Parathyroid adenoma (tissue), 2 donors: ENCODE results near the gene USP12.
"Not testable (repeated sequence)": the region's sequence is repeated elsewhere in the genome, so short reads cannot be mapped to it uniquely, and the experiment has no call there.

Experiments used
- H2AFZ ChIP-seq: fragments of 300-600 bp; sonication (generic); one replicate; pipeline ENCODE4 v1.7.0; 2017; ENCODE audit warnings: antibody characterized with exemption, mild to moderate bottlenecking
- H3K27ac ChIP-seq: fragments of 300-600 bp; sonication (generic); one replicate; pipeline ENCODE4 v1.7.0; 2017
- H3K27me3 ChIP-seq: fragments of 300-600 bp; sonication (generic); one replicate; pipeline ENCODE4 v1.7.0; 2017; ENCODE audit warnings: low read length; ENCODE audit not compliant: control insufficient read depth, insufficient read depth
- H3K36me3 ChIP-seq: fragments of 300-600 bp; sonication (generic); one replicate; pipeline ENCODE4 v1.7.0; 2017; ENCODE audit warnings: low read length; ENCODE audit not compliant: control insufficient read depth, insufficient read depth
- H3K4me1 ChIP-seq: fragments of 300-600 bp; sonication (generic); one replicate; pipeline ENCODE4 v1.7.0; 2017; ENCODE audit warnings: control low read depth
- H3K4me2 ChIP-seq: fragments of 300-600 bp; sonication (generic); one replicate; pipeline ENCODE4 v1.7.0; 2017; ENCODE audit warnings: low read length
- H3K4me3 ChIP-seq: fragments of 300-600 bp; sonication (generic); one replicate; pipeline ENCODE4 v1.7.0; 2017; ENCODE audit warnings: low read depth, low read length
- H3K79me2 ChIP-seq: fragments of 300-600 bp; sonication (generic); one replicate; pipeline ENCODE4 v1.7.0; 2017; ENCODE audit warnings: control low read depth
- H3K9ac ChIP-seq: fragments of 300-600 bp; sonication (generic); one replicate; pipeline ENCODE4 v1.7.0; 2017; ENCODE audit warnings: mild to moderate bottlenecking
- H3K9me3 ChIP-seq: fragments of 300-600 bp; sonication (generic); one replicate; pipeline ENCODE4 v1.7.0; 2017; ENCODE audit warnings: low read length; ENCODE audit not compliant: control insufficient read depth
- TF ChIP-seq, protein P1 (sequence below): fragments of 300-600 bp; sonication (generic); IDR thresholded peaks from one replicate; pipeline ENCODE4 v1.7.0; 2017; ENCODE audit warnings: antibody characterized with exemption, mild to moderate bottlenecking
- donor health status: primary hyperparathyroidism.

Gene USP12

DNA sequence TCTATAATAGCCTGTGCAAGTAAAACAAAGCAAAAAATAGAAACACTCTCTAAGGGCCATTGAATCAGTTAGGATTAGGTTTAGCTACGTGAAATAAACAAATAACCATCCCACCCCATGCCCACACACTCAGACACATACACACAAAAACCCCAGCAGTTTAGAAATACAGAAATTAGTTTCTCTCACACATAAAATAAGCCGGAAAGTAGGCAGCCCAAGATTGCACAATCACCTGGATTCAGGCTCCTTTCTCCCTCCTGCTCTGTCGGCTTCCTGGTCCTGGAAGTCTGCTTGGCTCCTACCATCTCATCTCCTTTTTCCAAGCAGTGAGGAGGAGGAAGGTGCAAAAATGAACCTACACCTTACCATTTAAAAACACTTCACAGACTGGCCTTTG is 22.6 kb upstream of the USP12 start:
- TF ChIP-seq, protein P1, sequence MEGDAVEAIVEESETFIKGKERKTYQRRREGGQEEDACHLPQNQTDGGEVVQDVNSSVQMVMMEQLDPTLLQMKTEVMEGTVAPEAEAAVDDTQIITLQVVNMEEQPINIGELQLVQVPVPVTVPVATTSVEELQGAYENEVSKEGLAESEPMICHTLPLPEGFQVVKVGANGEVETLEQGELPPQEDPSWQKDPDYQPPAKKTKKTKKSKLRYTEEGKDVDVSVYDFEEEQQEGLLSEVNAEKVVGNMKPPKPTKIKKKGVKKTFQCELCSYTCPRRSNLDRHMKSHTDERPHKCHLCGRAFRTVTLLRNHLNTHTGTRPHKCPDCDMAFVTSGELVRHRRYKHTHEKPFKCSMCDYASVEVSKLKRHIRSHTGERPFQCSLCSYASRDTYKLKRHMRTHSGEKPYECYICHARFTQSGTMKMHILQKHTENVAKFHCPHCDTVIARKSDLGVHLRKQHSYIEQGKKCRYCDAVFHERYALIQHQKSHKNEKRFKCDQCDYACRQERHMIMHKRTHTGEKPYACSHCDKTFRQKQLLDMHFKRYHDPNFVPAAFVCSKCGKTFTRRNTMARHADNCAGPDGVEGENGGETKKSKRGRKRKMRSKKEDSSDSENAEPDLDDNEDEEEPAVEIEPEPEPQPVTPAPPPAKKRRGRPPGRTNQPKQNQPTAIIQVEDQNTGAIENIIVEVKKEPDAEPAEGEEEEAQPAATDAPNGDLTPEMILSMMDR, result no peak
- Histone ChIP-seq H3K4me1 (no peaks in the 10 kb centered on the region), H3K4me2 (no peak overlapping the region), H3K79me2 (no peaks in the 10 kb centered on the region), H2AFZ (no peak overlapping the region), H3K27me3 (no peaks in the 10 kb centered on the region), H3K9me3 (no peaks in the 10 kb centered on the region), H3K27ac (no peak overlapping the region), H3K36me3 (no peaks in the 10 kb centered on the region), H3K4me3 (no peak overlapping the region), H3K9ac (no peak overlapping the region)

DNA sequence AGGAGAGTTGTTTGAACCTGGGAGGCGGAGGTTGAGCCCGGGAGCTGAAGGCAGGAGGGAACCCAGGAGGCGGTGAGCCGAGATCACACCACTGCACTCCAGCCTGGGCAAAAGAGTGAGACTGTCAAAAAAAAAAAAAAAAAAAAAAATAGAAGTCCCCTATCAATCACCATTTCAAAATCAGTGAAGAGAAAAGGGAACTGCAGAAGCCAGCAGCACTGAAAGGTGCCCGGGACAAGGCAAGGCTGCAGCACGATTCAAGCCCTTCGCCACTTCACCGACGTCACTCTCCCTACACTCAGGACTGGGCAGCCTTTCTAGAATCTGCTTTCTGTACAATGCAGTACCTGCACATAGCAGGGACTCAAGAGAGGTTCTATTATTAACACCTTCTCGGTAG is 21.9 kb upstream of the USP12 start:
- no peaks in the 10 kb centered on the region for H3K79me2 ChIP-seq
- TF ChIP-seq, protein P1, result no peak
- H3K9ac ChIP-seq, result no peak overlapping the region
- H3K4me1 ChIP-seq, result no peaks in the 10 kb centered on the region
- no peak overlapping the region for H3K27ac ChIP-seq
- H3K4me2 ChIP-seq, result no peak overlapping the region
- H3K36me3 ChIP-seq, result no peaks in the 10 kb centered on the region
- H2AFZ ChIP-seq, result no peak overlapping the region
- no peaks in the 10 kb centered on the region for H3K9me3 ChIP-seq
- H3K27me3 ChIP-seq, result no peaks in the 10 kb centered on the region
- H3K4me3 ChIP-seq, result no peak overlapping the region

DNA sequence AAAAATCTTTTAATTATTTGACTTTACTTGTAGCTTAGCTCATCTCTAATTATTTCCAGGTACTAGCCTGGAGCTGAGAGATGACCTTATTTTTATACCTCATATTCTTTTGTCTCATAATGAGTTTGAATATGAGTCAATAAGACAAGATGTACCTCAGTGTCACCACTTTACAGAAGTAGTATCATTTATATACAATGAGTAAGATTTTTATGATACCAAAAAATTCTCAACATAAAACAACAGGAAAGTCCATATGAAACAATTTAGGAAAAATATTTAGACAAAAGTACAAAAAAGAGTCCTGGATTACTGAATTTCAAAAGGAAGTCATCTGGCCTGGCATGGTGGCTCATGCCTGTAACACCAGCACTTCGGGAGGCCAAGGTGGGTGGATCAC is 21.4 kb upstream of the USP12 start:
- H3K4me3 ChIP-seq, result no peak overlapping the region
- H3K4me2 ChIP-seq, result no peak overlapping the region
- H3K27me3 ChIP-seq, result no peaks in the 10 kb centered on the region
- no peak overlapping the region for H3K9ac ChIP-seq
- H3K79me2 ChIP-seq, result no peaks in the 10 kb centered on the region
- no peak overlapping the region for H2AFZ ChIP-seq
- TF ChIP-seq, protein P1, result no peak
- H3K4me1 ChIP-seq, result no peaks in the 10 kb centered on the region
- no peak overlapping the region for H3K27ac ChIP-seq
- no peaks in the 10 kb centered on the region for H3K9me3 ChIP-seq
- no peaks in the 10 kb centered on the region for H3K36me3 ChIP-seq

DNA sequence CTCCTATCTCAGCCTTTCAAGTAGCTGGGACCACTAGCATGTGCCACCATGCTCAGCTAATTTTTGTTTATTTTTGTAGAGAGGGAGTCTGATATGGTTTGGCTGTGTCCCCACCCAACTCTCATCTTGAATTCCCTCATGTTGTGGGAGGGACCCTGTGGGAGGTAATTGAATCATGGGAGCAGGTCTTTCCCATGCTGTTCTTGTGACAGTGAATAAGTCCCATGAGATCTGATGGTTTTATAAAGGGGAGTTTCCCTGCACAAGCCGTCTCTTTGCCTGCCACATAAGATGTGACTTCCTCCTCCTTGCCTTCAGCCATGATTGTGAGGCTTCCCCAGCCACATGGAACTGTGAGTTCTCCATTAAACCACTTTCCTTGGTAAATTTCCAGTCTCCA is 20.8 kb upstream of the USP12 start:
- not testable (repeated sequence) for H3K79me2 ChIP-seq, H3K9ac ChIP-seq, H3K9me3 ChIP-seq, H3K36me3 ChIP-seq, H2AFZ ChIP-seq, H3K27me3 ChIP-seq, H3K27ac ChIP-seq, H3K4me3 ChIP-seq, H3K4me2 ChIP-seq, H3K4me1 ChIP-seq

DNA sequence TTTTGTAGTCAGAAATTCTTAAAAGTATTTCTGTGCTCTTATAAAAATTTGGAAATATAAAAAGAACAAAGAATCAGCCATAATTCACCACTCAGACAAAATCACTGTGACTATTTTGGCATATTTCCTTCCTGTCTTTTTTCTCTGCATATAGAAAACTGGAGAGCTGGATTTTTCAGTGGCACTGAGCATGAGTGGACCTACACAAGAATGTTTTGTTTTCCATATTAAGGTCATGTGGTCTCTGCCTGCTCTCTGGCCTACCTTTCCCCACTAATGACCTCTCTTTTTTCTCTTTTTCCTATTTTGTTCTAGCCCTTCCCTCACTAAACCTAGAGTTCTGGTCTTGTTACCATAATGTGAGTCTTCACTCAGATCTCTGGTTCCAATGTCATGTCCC is 17.6 kb upstream of the USP12 start:
- Histone ChIP-seq H3K4me3 (no peak overlapping the region), H3K27me3 (no peaks in the 10 kb centered on the region), H2AFZ (no peak overlapping the region), H3K79me2 (no peaks in the 10 kb centered on the region), H3K27ac (no peak overlapping the region), H3K36me3 (no peaks in the 10 kb centered on the region), H3K9ac (no peak overlapping the region), H3K4me1 (no peaks in the 10 kb centered on the region), H3K9me3 (no peaks in the 10 kb centered on the region), H3K4me2 (no peak overlapping the region)
- TF ChIP-seq, protein P1, result no peak
